OCI-LY3 (cell line): ENCODE measurements around the gene PLEKHA7.

Source experiments
- H2AFZ ChIP-seq: fragments of 200-600, 300-600 bp; shearing (Covaris generic); 2 replicates; pipeline ENCODE4 v1.6.0; 2014; ENCODE audit warnings: antibody characterized with exemption, low read depth, low read length
- H3K27ac ChIP-seq: fragments of 200-600, 300-600 bp; sonication (generic); 2 replicates; pipeline ENCODE4 v1.5.1; 2014; ENCODE audit warnings: mild to moderate bottlenecking, low read length, moderate library complexity, mixed read lengths
- H3K27me3 ChIP-seq: fragments of 200-600, 300-600 bp; sonication (generic); 2 replicates; pipeline ENCODE4 v1.6.1; 2014; ENCODE audit warnings: low read depth, low read length, mixed read lengths
- H3K36me3 ChIP-seq: fragments of 200-600, 300-600 bp; sonication (generic); replicated peaks from 2 replicates; pipeline ENCODE3; 2014; ENCODE audit warnings: low read depth, low read length, mixed read lengths
- H3K4me1 ChIP-seq: fragments of 300-600, 200-600 bp; sonication (generic); 2 replicates; pipeline ENCODE4 v1.6.1; 2014; ENCODE audit warnings: low read length, mixed read lengths
- H3K4me2 ChIP-seq: fragments of 200-600, 300-600 bp; sonication (generic); 2 replicates; pipeline ENCODE4 v1.6.1; 2014; ENCODE audit warnings: low read length, mixed read lengths
- H3K4me3 ChIP-seq: fragments of 300-600, 200-600 bp; sonication (generic); 2 replicates; pipeline ENCODE4 v1.5.1; 2014; ENCODE audit warnings: antibody characterized with exemption, mild to moderate bottlenecking, low read length, moderate library complexity
- H3K79me2 ChIP-seq: fragments of 300-600, 200-600 bp; shearing (Covaris generic); 2 replicates; pipeline ENCODE4 v1.6.1; 2014; ENCODE audit warnings: mild to moderate bottlenecking, low read length, mixed read lengths
- H3K9ac ChIP-seq: fragments of 300-600, 200-600 bp; shearing (Covaris generic); 2 replicates; pipeline ENCODE4 v1.6.0; 2014; ENCODE audit warnings: mild to moderate bottlenecking, low read length, moderate library complexity
- H3K9me3 ChIP-seq: fragments of 200-600, 300-600 bp; shearing (Covaris generic); 2 replicates; pipeline ENCODE4 v1.6.1; 2014; ENCODE audit warnings: low read length, mixed read lengths; ENCODE audit not compliant: insufficient read depth
- H4K20me1 ChIP-seq: fragments of 200-600, 300-600 bp; sonication (generic); 2 replicates; pipeline ENCODE4 v1.6.1; 2016; ENCODE audit warnings: low read length, mixed read lengths; ENCODE audit not compliant: insufficient read depth
- CTCF ChIP-seq: fragments of 200-600, 300-600 bp; sonication (generic); IDR thresholded peaks from 2 replicates; pipeline ENCODE4 v1.5.1; 2014; ENCODE audit warnings: antibody characterized with exemption, low read length, low read depth
- EZH2phosphoT487 ChIP-seq: fragments of 200-600 bp; shearing (Covaris generic); IDR thresholded peaks from 2 replicates; pipeline ENCODE4 v1.6.1; 2018; ENCODE audit warnings: antibody characterized with exemption, mixed run types, low read depth

The PLEKHA7 gene

GRCh38 chr11:16777613-16777975 is 236.6 kb downstream of the PLEKHA7 start:
- Histone ChIP-seq H3K27ac (no peak overlapping the region), H3K9ac (no peak overlapping the region), H3K36me3 (no peaks in the 10 kb centered on the region), H3K79me2 (no peaks in the 10 kb centered on the region), H3K4me2 (no peak overlapping the region), H4K20me1 (no peaks in the 10 kb centered on the region), H2AFZ (no peak overlapping the region), H3K9me3 (no peaks in the 10 kb centered on the region), H3K4me1 (no peaks in the 10 kb centered on the region), H3K4me3 (no peak overlapping the region), H3K27me3 (peaks cover 8% of the 10 kb centered on the region; the same call in 1 of the 2 replicates)
- TF ChIP-seq CTCF = no peak
- TF ChIP-seq EZH2phosphoT487 = no peak

DNA sequence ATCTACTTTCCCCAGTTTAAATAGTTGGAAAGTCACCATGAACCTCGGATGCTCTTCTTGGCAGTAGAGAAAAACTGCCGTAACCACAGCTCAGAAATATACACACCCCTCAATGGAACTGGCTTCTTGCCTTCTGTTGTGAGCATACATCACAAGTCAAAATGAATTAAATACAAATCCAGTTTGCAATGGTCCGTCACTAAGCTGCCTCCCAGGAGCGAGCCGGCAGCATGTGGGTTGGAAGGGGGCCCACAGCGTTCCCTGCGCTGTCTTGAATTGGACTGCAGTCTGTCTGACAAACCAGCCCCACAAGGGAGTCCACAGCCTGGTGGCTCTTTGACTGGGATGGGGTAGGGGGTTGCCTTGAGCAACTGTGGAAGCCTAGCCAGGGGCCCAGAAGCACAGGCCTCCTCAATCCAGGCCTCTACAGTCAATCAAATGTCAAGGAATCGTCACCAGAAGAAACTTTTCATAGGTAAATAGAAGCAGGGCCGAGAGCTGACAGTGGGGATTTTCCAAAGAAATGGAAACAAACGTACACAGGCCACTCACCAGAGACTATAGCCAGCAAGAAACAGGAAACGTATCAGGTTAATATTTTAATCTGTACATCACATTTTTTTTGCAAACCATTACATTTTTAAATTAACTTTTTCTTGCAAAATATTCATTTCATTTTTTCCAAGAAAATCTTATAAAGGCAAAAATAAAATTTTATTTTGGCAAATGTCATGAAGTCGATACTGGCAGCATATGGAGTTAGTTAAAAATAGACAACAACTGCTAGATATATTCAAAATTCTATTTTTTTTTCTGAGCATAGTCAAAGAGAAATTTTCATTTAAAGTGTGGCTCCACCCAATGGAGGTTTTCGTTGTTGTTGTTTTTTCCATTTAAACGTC is 237.3 kb downstream of the PLEKHA7 start:
- no peak overlapping the region for H3K27ac ChIP-seq
- no peaks in the 10 kb centered on the region for H3K9me3 ChIP-seq
- H3K27me3 ChIP-seq = peaks cover 8% of the 10 kb centered on the region; the same call in 1 of the 2 replicates
- TF ChIP-seq CTCF (no peak), EZH2phosphoT487 (no peak)
- H3K4me1 ChIP-seq = no peaks in the 10 kb centered on the region
- no peak overlapping the region for H2AFZ ChIP-seq
- no peak overlapping the region for H3K4me2 ChIP-seq
- H3K9ac ChIP-seq = no peak overlapping the region
- no peaks in the 10 kb centered on the region for H3K79me2 ChIP-seq
- no peak overlapping the region for H3K4me3 ChIP-seq
- H4K20me1 ChIP-seq = no peaks in the 10 kb centered on the region
- H3K36me3 ChIP-seq = no peaks in the 10 kb centered on the region

DNA sequence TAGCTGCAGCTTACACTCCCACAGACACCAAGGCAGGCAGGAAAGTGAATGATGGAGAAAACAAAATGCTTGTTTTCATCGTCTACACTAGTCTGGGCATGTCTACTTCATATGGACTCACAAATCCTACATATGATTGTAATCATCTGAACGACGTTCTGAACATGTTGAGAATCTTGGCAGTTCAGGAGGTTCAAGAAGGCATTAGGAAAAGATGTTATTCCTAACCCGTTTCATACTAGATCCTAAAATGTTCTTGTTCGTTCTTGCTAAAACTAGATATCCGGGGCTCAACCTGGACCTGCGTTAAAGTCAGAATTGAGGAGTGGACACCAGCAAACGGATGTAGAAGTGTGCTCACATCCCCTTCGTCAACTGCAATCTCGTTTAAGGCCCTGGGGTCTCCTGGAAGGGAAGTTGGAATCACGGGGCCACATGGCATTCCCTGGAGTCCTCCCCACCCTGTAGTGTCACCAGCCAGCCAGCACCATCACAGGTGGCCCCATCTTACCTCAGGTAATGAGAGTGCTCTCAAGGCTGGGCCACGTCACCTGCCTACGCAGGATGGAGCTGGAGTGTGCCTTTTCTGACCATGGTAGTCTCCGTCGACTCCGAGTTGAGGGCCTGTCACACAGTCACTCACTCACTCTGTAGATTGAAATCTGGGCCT is 238.5 kb downstream of the PLEKHA7 start:
- H3K4me2 ChIP-seq = no peak overlapping the region
- no peaks in the 10 kb centered on the region for H3K9me3 ChIP-seq
- no peak overlapping the region for H3K4me3 ChIP-seq
- no peaks in the 10 kb centered on the region for H3K4me1 ChIP-seq
- no peaks in the 10 kb centered on the region for H4K20me1 ChIP-seq
- TF ChIP-seq EZH2phosphoT487 (no peak), CTCF (no peak)
- no peaks in the 10 kb centered on the region for H3K36me3 ChIP-seq
- no peak overlapping the region for H2AFZ ChIP-seq
- H3K9ac ChIP-seq = no peak overlapping the region
- no peak overlapping the region for H3K27ac ChIP-seq
- H3K79me2 ChIP-seq = no peaks in the 10 kb centered on the region
- peaks cover 10% of the 10 kb centered on the region; the same call in 1 of the 2 replicates for H3K27me3 ChIP-seq

DNA sequence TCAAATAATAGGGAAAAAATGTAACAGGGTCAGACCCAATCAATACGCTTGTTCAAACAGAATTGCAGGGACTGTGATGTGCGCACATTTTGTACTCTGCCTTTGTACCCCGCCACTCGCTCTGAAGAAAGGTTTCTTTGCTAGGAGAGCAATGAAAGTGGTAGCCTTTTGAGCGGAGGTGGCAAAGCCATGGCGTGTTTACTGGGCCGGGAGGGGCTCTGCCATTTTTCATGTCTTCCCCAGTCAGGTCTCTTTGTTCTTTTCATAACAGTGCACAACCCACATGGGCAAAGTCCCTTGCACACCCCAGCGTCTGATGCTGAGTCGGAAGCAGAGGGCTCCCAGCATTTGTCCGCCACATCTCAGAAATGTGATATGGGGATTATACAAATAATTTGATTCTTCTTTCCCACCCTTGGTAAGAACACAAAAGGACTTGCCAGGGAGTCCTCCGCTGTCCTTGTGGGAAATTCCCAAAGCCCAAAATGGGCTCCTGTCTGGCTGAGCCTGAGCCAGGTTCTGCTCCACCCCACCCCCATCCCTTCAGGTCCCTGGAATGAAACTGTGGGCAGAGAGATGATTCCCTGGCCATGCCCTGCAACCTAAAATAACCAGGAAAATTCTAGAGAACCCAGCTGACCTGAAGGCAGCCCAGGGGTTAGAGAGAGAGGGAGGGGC is 239.1 kb downstream of the PLEKHA7 start:
- Histone ChIP-seq H2AFZ (no peak overlapping the region), H3K4me1 (no peaks in the 10 kb centered on the region), H3K9ac (no peak overlapping the region), H3K9me3 (no peaks in the 10 kb centered on the region), H3K79me2 (no peaks in the 10 kb centered on the region), H4K20me1 (no peaks in the 10 kb centered on the region), H3K27ac (no peak overlapping the region), H3K4me2 (no peak overlapping the region), H3K4me3 (no peak overlapping the region), H3K27me3 (peaks cover 12% of the 10 kb centered on the region; the same call in 1 of the 2 replicates), H3K36me3 (no peaks in the 10 kb centered on the region)
- TF ChIP-seq EZH2phosphoT487 = no peak
- TF ChIP-seq CTCF = no peak
